NCI-H1092 (cell line): ENCODE measurements around the gene PRR5.
"Not testable (repeated sequence)": the region's sequence is repeated elsewhere in the genome, so short reads cannot be mapped to it uniquely, and the experiment has no call there.

ENCODE experiments used
- DNase-seq: peaks from one replicate; lab custom pipeline; 2025; lab: John Stamatoyannopoulos, UW

The PRR5 gene

GRCh38 chr22:44701824-44702478 is at the start of gene PRR5:
Gene PRR5, plus strand, starts transcription at chr22:44702204. Its CDS starts 271 bp downstream, at chr22:44702475.
- no peak for DNase-seq

- DNase-seq: not testable (repeated sequence)
Observed at GRCh38 chr22:44652866-44653265, 49.1 kb upstream of the PRR5 start.

GRCh38 chr22:44658311-44658953 is 43.6 kb upstream of the PRR5 start:
- no peak for DNase-seq

GRCh38 chr22:44659140-44659539 is 42.9 kb upstream of the PRR5 start:
- no peak for DNase-seq

GRCh38 chr22:44660051-44660830 is 41.8 kb upstream of the PRR5 start:
- DNase-seq: no peak

GRCh38 chr22:44661070-44661469 is 40.9 kb upstream of the PRR5 start:
- DNase-seq: no peak

GRCh38 chr22:44661659-44662569 is 40.1 kb upstream of the PRR5 start:
- no peak for DNase-seq

GRCh38 chr22:44663256-44663999 is 38.6 kb upstream of the PRR5 start:
- no peak for DNase-seq

- DNase-seq: no peak
Observed at GRCh38 chr22:44664149-44664548, 37.9 kb upstream of the PRR5 start.

- DNase-seq: no peak
Observed at GRCh38 chr22:44665115-44665514, 36.9 kb upstream of the PRR5 start.

- DNase-seq: no peak
Observed at GRCh38 chr22:44666207-44666585, 35.8 kb upstream of the PRR5 start.

- no peak for DNase-seq
Observed at GRCh38 chr22:44667276-44667675, 34.7 kb upstream of the PRR5 start.

- DNase-seq: no peak
Observed at GRCh38 chr22:44667829-44668189, 34.2 kb upstream of the PRR5 start.

GRCh38 chr22:44668190-44668885 is 33.7 kb upstream of the PRR5 start:
- no peak for DNase-seq

GRCh38 chr22:44668886-44669521 is 33.0 kb upstream of the PRR5 start:
- DNase-seq: no peak

- no peak for DNase-seq
Observed at GRCh38 chr22:44669561-44669976, 32.4 kb upstream of the PRR5 start.

GRCh38 chr22:44670220-44670988 is 31.6 kb upstream of the PRR5 start:
- DNase-seq: no peak

- no peak for DNase-seq
Observed at GRCh38 chr22:44671742-44672141, 30.3 kb upstream of the PRR5 start.

- DNase-seq: no peak
Observed at GRCh38 chr22:44672632-44673031, 29.4 kb upstream of the PRR5 start.
